Activated naive CD4-positive, alpha-beta T cell treated with anti-CD3 and anti-CD28 coated beads for 36 hours (primary cell): ENCODE data around the gene CMIP. TPM values are rescaled to one million over a fixed set of nuclear protein-coding genes. Genes with fewer than 3 reads are reported as not detected.

ENCODE experiments used
- CTCF ChIA-PET: fragments of 350-600 bp; sonication (Branson Sonifier 250); formaldehyde crosslinking; loops from one replicate; lab custom pipeline; 2021; ENCODE audit warnings: antibody characterized with exemption; lab: Charles Lee
- DNase-seq: peaks from one replicate; pipeline ENCODE4 v3.0.0-alpha.2; 2020
- H3K27ac Mint-ChIP-seq: one replicate; pipeline ENCODE4 v1.8.0; 2021; ENCODE audit warnings: mild to moderate bottlenecking, mixed read lengths
- H3K27me3 Mint-ChIP-seq: one replicate; pipeline ENCODE4 v1.8.0; 2021; ENCODE audit warnings: low read depth, mixed read lengths
- H3K36me3 Mint-ChIP-seq: one replicate; pipeline ENCODE4 v1.8.0; 2021; ENCODE audit warnings: low read depth, mixed read lengths
- H3K4me1 Mint-ChIP-seq: one replicate; pipeline ENCODE4 v1.8.0; 2021; ENCODE audit warnings: low read depth, mixed read lengths
- H3K4me3 Mint-ChIP-seq: one replicate; pipeline ENCODE4 v1.8.0; 2021; ENCODE audit warnings: mild to moderate bottlenecking, moderate library complexity, mixed read lengths
- H3K9me3 Mint-ChIP-seq: one replicate; pipeline ENCODE4 v1.8.0; 2021; ENCODE audit warnings: mixed read lengths
- intact Hi-C: fragments of 100-400 bp; cut with micrococcal nuclease; formaldehyde crosslinking; loops from one replicate; pipeline ENCODE4 v1.15.1; 2023
- total RNA-seq, 2 experiments: library from RNA; stranded (reverse); gene quantifications; one replicate each; pipeline ENCODE4 v1.2.3, GENCODE V29; 2021

CMIP gene
- total RNA-seq, 2 experiments from 2014 or later: 28.6 to 28.8 TPM

DNA sequence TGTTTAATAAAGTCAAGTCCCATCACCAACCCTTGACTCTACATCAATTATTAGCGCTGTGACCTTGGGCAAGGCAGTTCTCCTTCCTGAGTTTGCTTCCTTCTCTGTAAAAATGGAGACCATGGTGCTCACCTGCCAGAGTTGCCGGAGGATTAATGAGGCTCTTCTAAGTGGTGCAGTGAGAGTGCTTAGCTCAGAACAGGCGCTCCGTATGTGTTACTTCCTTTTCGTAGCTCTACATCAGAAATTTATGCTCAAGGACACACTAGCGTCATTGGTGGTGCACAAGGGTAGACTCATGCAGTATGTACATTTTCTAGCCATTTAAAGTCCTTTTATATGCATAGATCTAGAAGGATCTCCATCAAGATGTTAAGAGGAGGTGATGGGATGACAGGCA lies 17.4 kb upstream of the CMIP start:
- Mint-ChIP-seq H3K27me3 (no peaks in the 10 kb centered on the region), H3K27ac (no peak overlapping the region), H3K4me1 (peaks cover 9% of the 10 kb centered on the region), H3K9me3 (no peaks in the 10 kb centered on the region), H3K4me3 (no peak overlapping the region), H3K36me3 (no peaks in the 10 kb centered on the region)
- intact Hi-C loops: no loop called here
- DNase-seq: no peak
- CTCF ChIA-PET: interaction anchor here (0.7 to 0.8 kb wide), 3 partner anchors 67 to 261 kb away, joined by 3 to 5 read pairs (median 3); no protein-coding TSS in a partner anchor

DNA sequence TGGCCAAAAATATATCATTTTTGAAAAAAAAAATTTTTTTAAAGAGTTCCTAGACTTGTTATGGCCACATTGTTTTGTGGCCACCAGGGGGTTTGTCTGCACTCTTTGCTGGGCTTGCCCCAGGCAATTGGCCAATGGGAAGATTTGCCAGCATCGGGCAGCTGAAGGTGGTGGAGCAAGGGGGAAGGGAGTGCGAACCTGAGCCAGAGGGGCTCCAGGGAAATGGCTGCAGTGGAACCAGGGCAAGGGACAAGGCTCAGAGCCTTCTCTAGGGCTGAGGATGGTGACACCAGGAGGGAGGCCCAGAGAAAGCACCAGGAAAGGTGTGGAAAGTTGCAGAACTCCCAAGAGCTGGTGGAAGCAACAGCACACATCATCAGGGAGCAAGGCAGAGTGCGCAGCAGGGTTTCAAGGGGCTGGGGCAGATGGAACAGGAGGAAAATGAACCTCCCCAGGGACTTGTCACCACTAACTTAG lies 15.5 kb upstream of the CMIP start:
- no peak overlapping the region for H3K4me3 Mint-ChIP-seq
- peaks cover 9% of the 10 kb centered on the region for H3K4me1 Mint-ChIP-seq
- intact Hi-C loops: no loop called here
- H3K36me3 Mint-ChIP-seq: no peaks in the 10 kb centered on the region
- no peaks in the 10 kb centered on the region for H3K9me3 Mint-ChIP-seq
- CTCF ChIA-PET: interaction anchor here (0.7 kb wide), 1 partner anchor 145 kb away, joined by 3 read pairs; no protein-coding TSS in a partner anchor
- no peak overlapping the region for H3K27ac Mint-ChIP-seq
- peak; percentile 14 for DNase-seq
- no peaks in the 10 kb centered on the region for H3K27me3 Mint-ChIP-seq

DNA sequence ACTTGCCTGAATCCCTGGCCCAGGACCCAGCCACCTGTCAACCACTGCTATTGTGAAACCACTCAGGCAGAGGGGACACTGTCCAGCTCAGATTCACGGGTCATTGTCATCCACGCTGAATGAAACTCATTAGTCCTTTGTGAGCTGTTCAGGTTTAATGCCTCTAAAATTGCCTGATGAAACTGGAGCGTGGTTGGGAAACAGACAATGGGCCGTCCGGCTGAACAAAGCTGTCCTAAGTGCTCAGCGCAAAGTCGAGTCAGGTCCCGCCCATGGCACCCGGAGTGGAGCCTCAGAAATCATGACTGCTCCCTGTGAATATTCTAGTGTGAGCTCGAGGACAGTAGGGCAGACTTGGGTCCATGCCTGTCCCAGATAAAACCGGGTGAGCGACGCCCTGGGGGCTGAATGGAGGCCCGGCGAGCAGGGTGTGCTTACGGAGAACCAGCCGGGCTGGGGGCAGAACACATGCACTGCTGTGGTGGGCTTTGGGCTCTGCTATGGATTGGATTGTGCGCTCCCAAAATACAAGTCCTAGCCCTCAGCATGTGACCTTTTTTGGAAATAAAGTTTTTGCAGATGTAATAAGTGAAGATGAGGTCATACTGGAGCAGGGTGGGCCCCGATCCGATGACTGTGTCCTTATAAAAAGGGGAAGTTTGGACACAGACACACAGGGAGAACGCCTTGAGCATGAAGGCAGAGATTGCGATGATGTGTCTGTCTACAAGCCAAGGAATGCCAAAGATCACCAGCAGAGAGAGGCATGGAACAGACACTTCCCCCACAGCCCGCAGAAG lies 12.9 kb upstream of the CMIP start:
- no peak overlapping the region for H3K4me3 Mint-ChIP-seq
- H3K36me3 Mint-ChIP-seq: no peaks in the 10 kb centered on the region
- no peaks in the 10 kb centered on the region for H3K27me3 Mint-ChIP-seq
- no peaks in the 10 kb centered on the region for H3K4me1 Mint-ChIP-seq
- no peaks in the 10 kb centered on the region for H3K9me3 Mint-ChIP-seq
- intact Hi-C loops: no loop called here
- no peak overlapping the region for H3K27ac Mint-ChIP-seq
- no peak for DNase-seq
- CTCF ChIA-PET: interaction anchor here (0.7 to 1.0 kb wide), 2 partner anchors 11 to 192 kb away, joined by 3 read pairs; no protein-coding TSS in a partner anchor

DNA sequence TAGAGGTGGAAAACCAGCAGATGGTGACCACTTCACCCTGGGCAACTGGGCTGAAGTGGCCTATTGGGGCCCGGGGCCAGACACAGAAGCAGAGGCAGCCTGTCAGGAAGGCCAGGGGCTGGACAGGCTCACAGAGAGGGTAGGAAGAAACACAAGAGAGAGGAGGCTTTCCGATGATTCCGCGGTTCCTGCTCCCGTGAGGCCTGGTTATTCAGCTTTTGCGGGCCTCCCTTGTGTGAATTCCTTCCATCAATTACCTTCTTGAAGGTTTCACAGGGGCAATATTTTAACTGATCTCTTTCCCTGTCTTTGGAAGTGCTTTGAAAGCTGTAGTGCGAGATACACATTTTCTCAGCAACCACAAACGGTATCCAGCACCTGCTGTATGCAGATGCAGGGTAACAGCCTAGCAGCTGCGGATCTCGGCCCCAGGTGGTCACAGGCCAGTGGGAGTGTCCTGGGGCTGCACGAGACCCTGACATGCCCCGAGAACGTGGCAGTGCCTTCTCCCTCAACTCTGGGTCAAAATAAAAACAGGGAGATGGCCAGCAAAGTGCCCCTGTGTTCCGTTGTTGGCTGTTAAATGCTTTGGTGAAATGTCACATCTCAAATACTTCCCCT lies 11.6 kb upstream of the CMIP start:
- Mint-ChIP-seq H3K27me3 (peaks cover 4% of the 10 kb centered on the region), H3K4me3 (no peak overlapping the region), H3K4me1 (no peaks in the 10 kb centered on the region), H3K27ac (no peak overlapping the region), H3K9me3 (no peaks in the 10 kb centered on the region), H3K36me3 (no peaks in the 10 kb centered on the region)
- CTCF ChIA-PET: interaction anchor here (0.6 kb wide), 1 partner anchor 8 kb away, joined by 4 read pairs; no protein-coding TSS in a partner anchor
- intact Hi-C loops: no loop called here
- DNase-seq: no peak

DNA sequence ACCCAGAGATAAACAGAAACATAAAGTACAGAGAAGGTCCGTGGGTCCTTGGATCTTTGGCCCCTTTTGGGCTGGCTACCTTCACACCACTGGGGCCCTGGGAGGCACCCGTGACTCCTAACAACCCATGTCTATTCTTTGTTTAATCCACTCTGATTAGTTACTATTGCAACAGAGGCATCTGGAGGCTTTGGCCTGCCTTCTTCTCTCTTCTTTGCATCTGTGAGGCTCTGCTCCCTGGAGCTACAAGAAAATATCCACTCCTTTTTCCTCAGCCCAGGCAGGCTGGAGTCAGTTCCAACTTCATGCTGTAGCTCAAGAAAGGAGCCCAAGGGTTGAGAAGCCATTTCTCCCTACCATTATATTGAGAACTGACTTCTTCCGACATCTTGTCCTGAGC lies 9.5 kb upstream of the CMIP start:
- intact Hi-C loops: no loop called here
- CTCF ChIA-PET: no interaction called here
- H3K36me3 Mint-ChIP-seq: no peaks in the 10 kb centered on the region
- no peaks in the 10 kb centered on the region for H3K9me3 Mint-ChIP-seq
- DNase-seq: no peak
- H3K4me1 Mint-ChIP-seq: no peaks in the 10 kb centered on the region
- H3K4me3 Mint-ChIP-seq: no peak overlapping the region
- H3K27me3 Mint-ChIP-seq: peaks cover 7% of the 10 kb centered on the region
- no peak overlapping the region for H3K27ac Mint-ChIP-seq

DNA sequence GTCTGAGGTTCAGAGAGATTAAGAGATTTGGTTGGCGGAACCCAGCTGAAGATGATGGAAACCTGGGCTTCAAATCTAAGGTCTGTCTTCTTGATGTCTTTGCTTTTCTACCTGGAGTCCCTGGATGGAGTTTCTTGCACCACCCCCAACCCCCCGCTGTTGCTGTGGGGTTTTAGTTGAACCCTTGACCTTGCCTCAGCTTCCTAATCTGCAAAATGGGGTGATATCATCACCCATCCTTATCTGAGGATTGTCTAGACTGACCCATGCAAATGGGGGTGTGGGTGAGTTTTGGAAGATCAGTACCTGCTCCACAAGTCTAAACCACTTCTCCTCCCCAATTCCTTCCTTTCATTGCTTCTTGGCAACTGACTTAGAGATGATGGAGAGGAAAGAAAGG lies 9.0 kb upstream of the CMIP start:
- DNase-seq: no peak
- Mint-ChIP-seq H3K9me3 (no peaks in the 10 kb centered on the region), H3K27ac (no peak overlapping the region), H3K4me1 (no peaks in the 10 kb centered on the region), H3K27me3 (peaks cover 7% of the 10 kb centered on the region), H3K4me3 (no peak overlapping the region), H3K36me3 (no peaks in the 10 kb centered on the region)
- intact Hi-C loops: no loop called here
- CTCF ChIA-PET: no interaction called here

DNA sequence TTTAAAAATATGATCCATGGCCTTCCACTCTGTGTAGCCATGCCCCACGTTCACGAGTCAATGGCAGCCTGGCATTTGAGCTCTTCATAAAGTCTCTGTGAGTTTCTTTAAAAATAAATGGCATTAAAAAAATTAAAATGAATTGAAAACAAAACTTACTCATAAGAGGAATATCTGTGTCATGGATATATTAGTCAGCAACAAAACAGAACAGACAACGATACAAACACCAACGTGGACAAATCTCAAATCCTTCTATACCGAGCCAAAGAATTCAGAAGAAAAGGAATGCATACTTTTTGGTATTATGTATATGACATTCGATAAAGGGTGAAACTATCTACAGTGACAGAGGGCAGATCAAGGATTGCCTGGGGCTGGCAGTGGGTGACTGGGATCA lies 8.2 kb upstream of the CMIP start:
- CTCF ChIA-PET: no interaction called here
- no peak overlapping the region for H3K4me3 Mint-ChIP-seq
- H3K27me3 Mint-ChIP-seq: peaks cover 7% of the 10 kb centered on the region
- no peaks in the 10 kb centered on the region for H3K9me3 Mint-ChIP-seq
- no peak overlapping the region for H3K27ac Mint-ChIP-seq
- no peaks in the 10 kb centered on the region for H3K36me3 Mint-ChIP-seq
- no peaks in the 10 kb centered on the region for H3K4me1 Mint-ChIP-seq
- intact Hi-C loops: no loop called here
- no peak for DNase-seq

DNA sequence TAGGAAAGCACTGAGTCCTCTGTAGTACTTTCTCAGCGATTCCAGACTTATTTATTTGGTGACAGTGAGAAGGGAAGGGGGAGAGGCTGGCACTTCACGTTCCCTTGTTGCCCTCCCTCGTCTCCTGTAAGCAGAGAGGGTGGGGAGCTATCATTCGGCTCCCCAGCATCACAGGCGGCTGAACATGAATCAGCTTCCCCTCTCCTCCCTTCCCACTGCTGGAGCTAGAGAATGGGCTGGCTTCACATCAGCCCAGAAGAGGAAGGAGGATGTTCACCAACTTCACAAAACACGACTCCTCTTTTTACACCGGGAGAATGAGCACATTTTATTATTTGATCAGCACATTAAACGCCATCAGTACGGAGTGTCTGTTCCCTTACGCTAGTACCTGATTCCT lies 6.7 kb upstream of the CMIP start:
- Mint-ChIP-seq H3K27ac (no peak overlapping the region), H3K4me3 (no peak overlapping the region), H3K36me3 (no peaks in the 10 kb centered on the region), H3K9me3 (no peaks in the 10 kb centered on the region), H3K4me1 (no peaks in the 10 kb centered on the region), H3K27me3 (peaks cover 7% of the 10 kb centered on the region)
- intact Hi-C loops: no loop called here
- CTCF ChIA-PET: no interaction called here
- no peak for DNase-seq

DNA sequence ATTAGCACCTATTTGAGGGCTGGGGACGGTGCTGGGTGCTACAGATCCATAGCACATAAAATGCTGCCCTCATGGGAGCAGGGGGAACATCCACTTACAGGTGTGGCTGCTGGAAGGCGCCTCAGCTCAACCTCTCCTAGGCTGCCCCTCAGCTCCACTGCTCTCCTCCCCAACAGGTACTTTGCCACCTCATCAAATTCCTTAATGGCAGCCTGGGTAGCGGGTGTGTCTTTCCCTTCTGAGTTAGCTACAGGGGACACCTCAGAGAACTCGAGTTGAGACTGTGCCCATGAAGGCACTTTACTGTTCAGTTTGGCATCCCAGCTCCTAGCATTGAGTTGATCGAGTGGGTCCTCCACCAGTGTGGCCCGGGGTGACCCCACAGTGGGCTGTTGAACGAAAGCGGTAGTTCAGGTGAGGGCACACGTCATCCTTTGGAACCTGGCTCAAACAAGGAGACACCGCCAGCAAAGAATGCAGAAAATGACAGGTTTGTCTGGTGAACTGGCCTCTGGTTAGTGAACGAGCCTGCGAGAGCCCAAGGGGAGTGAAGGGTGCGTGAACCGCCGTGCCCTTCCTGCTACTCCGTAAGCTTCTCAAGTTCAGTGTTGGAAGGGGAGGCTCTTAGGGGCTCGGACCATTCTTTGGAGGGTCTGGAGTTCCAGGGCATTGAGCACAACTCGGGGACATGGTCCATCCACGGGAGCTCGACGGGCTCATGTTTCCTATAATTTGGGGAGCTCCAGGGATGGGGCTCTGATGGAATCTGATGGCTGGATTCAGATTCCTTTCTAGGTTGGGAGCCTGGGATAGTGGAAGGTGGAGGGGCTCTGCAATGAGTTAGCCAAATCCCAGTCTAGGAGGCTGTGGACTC lies 3.5 kb upstream of the CMIP start:
- Mint-ChIP-seq H3K27ac (no peak overlapping the region), H3K4me1 (peaks cover 2% of the 10 kb centered on the region), H3K36me3 (no peaks in the 10 kb centered on the region), H3K4me3 (no peak overlapping the region), H3K27me3 (peaks cover 7% of the 10 kb centered on the region), H3K9me3 (no peaks in the 10 kb centered on the region)
- intact Hi-C loops: loop anchor here (10.0 kb wide), 1 partner anchor 436 kb away; the partner anchor contains the start of genes CENPN and CMC2
- CTCF ChIA-PET: interaction anchor here (0.5 to 0.6 kb wide), 2 partner anchors 8 to 282 kb away, joined by 4 read pairs; no protein-coding TSS in a partner anchor
- no peak for DNase-seq

DNA sequence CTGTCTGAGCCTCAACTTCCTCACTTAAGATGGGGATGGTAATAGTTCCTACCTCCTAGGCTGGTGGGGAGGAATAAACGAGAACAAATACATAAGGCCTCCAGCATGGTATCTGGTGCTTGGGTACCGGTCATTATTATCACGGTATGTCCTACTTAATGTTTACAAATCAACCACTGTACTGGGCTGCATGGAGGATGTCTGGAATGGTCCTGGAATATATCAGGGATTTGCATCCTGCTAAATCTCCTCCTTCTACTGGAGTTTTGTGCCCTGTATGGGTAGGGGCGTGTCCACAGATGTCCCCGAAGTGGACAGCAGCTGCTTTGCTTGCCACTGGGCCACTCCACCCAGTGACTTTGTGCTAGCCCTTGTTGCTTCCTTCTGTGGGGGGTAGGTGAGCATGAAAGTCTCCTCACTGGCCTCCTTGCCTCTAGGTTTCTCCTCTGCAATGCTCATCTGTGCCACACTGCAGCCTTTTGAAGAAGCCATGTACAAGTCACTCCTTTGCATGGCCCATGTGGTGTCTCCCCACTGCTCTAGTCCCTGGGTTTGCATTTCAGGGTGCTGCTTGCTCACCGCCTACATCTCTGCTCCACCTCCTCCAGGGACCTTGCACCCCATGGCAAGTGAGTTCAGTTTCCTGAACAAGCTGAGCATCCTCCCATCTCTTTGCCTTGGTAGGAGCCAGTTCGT lies 2.2 kb upstream of the CMIP start:
- Mint-ChIP-seq H3K36me3 (no peaks in the 10 kb centered on the region), H3K4me3 (no peak overlapping the region), H3K27ac (no peak overlapping the region), H3K4me1 (peaks cover 15% of the 10 kb centered on the region), H3K27me3 (peaks cover 7% of the 10 kb centered on the region), H3K9me3 (no peaks in the 10 kb centered on the region)
- CTCF ChIA-PET: interaction anchor here (1.1 to 1.6 kb wide), 2 partner anchors 11 to 36 kb away, joined by 3 read pairs; no protein-coding TSS in a partner anchor
- no peak for DNase-seq
- intact Hi-C loops: loop anchor here (10.0 kb wide), 1 partner anchor 438 kb away; the partner anchor contains the start of genes CENPN and CMC2

DNA sequence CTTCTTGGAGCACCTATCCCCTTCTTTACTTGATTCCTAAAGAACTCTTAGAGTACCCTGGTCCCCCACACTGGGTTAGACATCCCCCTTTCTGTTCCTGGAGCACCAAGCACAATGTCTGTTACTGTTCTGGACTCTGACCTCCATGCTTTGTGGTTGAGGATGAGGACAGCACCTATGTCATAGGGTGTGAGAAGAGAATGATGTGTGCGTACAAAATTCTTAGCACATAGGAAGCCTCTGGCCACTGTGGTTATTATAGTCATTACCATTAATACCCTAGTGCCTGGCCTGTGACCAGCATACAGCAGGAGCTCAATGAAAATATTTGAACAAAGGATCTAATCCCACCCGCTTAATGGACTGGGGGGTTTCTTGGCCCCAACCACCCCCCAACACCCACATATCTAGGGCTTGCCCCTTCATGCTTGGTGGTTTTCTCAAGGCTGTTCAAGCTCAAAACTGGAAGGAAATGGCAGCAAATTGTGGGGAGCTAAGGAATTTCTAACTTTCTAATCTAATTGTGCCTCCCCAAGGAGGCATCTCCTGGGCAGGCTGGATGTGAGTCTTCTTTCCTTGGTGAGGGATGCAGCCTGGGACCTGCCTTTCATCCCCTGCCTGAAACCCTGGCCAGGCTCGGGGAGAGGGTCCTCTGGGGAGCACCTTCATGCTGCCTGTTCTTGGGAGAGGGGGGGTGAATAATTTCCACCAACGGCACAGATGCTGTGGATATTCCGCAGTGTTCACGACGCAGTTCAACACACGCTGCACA lies 1.5 kb upstream of the CMIP start:
- H3K9me3 Mint-ChIP-seq: no peaks in the 10 kb centered on the region
- no peaks in the 10 kb centered on the region for H3K36me3 Mint-ChIP-seq
- CTCF ChIA-PET: interaction anchor here (1.1 to 1.6 kb wide), 2 partner anchors 12 to 36 kb away, joined by 3 read pairs; no protein-coding TSS in a partner anchor
- peak overlapping the region; percentile 71 for H3K4me3 Mint-ChIP-seq
- H3K27me3 Mint-ChIP-seq: peaks cover 2% of the 10 kb centered on the region
- H3K4me1 Mint-ChIP-seq: peaks cover 20% of the 10 kb centered on the region
- no peak overlapping the region for H3K27ac Mint-ChIP-seq
- no peak for DNase-seq
- intact Hi-C loops: loop anchor here (10.0 kb wide), 1 partner anchor 438 kb away; the partner anchor contains the start of genes CENPN and CMC2
